Mammary epithelial cell (primary cell): ENCODE results near the gene AFAP1L2.

ENCODE experiments used
- EZH2 ChIP-seq: IDR thresholded peaks from 2 replicates; pipeline ENCODE4 v1.6.1; 2012; ENCODE audit warnings: low read length, inconsistent platforms, borderline replicate concordance
- TF ChIP-seq, protein P1 (sequence below), 2 donors: IDR thresholded peaks in 1 of 2; conservative IDR thresholded peaks in 1 of 2; 2 replicates each; pipeline ENCODE4 v1.5.1; 2011 to 2012; ENCODE audit warnings: inconsistent platforms in 2 of 2, low read length in 2 of 2, mild to moderate bottlenecking in 2 of 2, control low read depth in 1 of 2, low read depth in 1 of 2; ENCODE audit not compliant: insufficient read depth in 1 of 2; ENCODE audit errors: extremely low read depth in 1 of 2

DNA sequence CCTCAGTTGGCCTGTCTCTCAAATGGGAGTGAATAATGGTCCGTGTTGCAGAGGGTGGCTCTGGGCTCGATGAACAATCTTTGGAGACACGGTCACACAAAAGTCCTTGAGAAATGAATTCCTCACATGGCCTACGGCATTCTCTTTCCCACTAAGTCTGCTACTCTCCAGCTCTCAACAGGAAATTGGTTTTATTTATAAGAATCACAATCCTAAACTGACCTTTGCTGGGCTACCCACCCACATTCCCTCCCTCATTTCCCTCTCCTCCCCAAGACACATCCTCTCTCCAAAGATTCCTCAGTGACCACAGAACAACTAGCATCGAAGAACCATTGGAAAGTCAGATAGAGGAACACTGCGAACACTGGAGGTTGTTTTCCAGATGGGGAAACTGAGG is 4.7 kb downstream of the AFAP1L2 start:
- TF ChIP-seq, protein P1, sequence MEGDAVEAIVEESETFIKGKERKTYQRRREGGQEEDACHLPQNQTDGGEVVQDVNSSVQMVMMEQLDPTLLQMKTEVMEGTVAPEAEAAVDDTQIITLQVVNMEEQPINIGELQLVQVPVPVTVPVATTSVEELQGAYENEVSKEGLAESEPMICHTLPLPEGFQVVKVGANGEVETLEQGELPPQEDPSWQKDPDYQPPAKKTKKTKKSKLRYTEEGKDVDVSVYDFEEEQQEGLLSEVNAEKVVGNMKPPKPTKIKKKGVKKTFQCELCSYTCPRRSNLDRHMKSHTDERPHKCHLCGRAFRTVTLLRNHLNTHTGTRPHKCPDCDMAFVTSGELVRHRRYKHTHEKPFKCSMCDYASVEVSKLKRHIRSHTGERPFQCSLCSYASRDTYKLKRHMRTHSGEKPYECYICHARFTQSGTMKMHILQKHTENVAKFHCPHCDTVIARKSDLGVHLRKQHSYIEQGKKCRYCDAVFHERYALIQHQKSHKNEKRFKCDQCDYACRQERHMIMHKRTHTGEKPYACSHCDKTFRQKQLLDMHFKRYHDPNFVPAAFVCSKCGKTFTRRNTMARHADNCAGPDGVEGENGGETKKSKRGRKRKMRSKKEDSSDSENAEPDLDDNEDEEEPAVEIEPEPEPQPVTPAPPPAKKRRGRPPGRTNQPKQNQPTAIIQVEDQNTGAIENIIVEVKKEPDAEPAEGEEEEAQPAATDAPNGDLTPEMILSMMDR (conservative IDR thresholded peaks at IDR 0.05 in 1 of 2, IDR thresholded peaks at IDR 0.05 in 1 of 2; ENCODE audit: extremely low read depth in 1 of 2, insufficient read depth in 1 of 2, low read depth in 1 of 2, low read length in 2 of 2), result no peak
- no peak for TF ChIP-seq EZH2
